Endothelial cell of umbilical vein (primary cell): ENCODE results near the gene HDAC4. TPM values are rescaled to one million over a fixed set of nuclear protein-coding genes. Genes with fewer than 3 reads are reported as not detected.

Experiments
- BruUV-seq: library from RNA; stranded (reverse); fragments of 400-500 nt; replicated peaks from 2 replicates; lab custom pipeline; 2021; lab: Mats Ljungman, UMichigan
- CTCF ChIA-PET: fragments of 300-600, 350-600 bp; sonication (Branson Sonifier 250); formaldehyde crosslinking; loops from one replicate; lab custom pipeline; 2021; ENCODE audit warnings: antibody characterized with exemption, inconsistent platforms; lab: Charles Lee
- POLR2A ChIA-PET: fragments of 300-600, 350-600 bp; sonication (Branson Sonifier 250); formaldehyde crosslinking; loops from one replicate; lab custom pipeline; 2021; ENCODE audit warnings: antibody characterized with exemption, inconsistent platforms; lab: Charles Lee
- DNase-seq: peaks from one replicate; pipeline ENCODE4 v3.0.0-alpha.2; 2011; ENCODE audit warnings: low read depth, low spot score
- FAIRE-seq: peaks from 2 replicates; lab custom pipeline; 2011; peaks lifted over from hg19 to GRCh38; lab: Jason Lieb, UNC
- H2AFZ ChIP-seq: 2 replicates; pipeline ENCODE4 v1.6.0; 2012; ENCODE audit warnings: low read depth, low read length, control low read depth, inconsistent platforms
- H3K27ac ChIP-seq: 2 replicates; pipeline ENCODE4 v1.5.1; 2011; ENCODE audit warnings: low read depth, mild to moderate bottlenecking, control low read depth, low read length, moderate library complexity; ENCODE audit not compliant: insufficient read depth
- H3K27me3 ChIP-seq, 2 experiments: 2 replicates each; pipeline versions ENCODE4 v1.6.0 to v1.6.1; 2011; ENCODE audit warnings: low read length in 2 of 2, mixed read lengths in 1 of 2; ENCODE audit not compliant: control insufficient read depth in 2 of 2, insufficient read depth in 2 of 2
- H3K36me3 ChIP-seq, 2 experiments: 2 replicates in 1 of 2; 3 replicates in 1 of 2; pipeline ENCODE4 v1.5.1; 2011; ENCODE audit warnings: low read length in 2 of 2, mild to moderate bottlenecking in 1 of 2, moderate library complexity in 1 of 2; ENCODE audit not compliant: control insufficient read depth in 2 of 2, insufficient read depth in 2 of 2; ENCODE audit errors: extremely low read depth in 1 of 2
- H3K4me1 ChIP-seq: 3 replicates; pipeline ENCODE4 v1.5.1; 2011; ENCODE audit warnings: mild to moderate bottlenecking, low read length; ENCODE audit not compliant: control insufficient read depth, insufficient read depth; ENCODE audit errors: extremely low read depth
- H3K4me2 ChIP-seq: 2 replicates; pipeline ENCODE4 v1.6.1; 2011; ENCODE audit warnings: low read length, control low read depth, mixed read lengths; ENCODE audit not compliant: insufficient read depth
- H3K4me3 ChIP-seq, 3 experiments: fragments of 200-600 bp in 1 of 3; sonication (generic), shearing (Covaris generic) in 1 of 3; replicated peaks in 1 of 3; 2 replicates each; pipeline ENCODE4 v1.5.1; 2011 to 2016; ENCODE audit warnings: control low read depth in 3 of 3, low read length in 3 of 3, mild to moderate bottlenecking in 2 of 3, inconsistent platforms in 1 of 3, low read depth in 1 of 3, moderate library complexity in 1 of 3; ENCODE audit not compliant: insufficient read depth in 1 of 3
- H3K79me2 ChIP-seq: 2 replicates; pipeline ENCODE4 v1.6.0; 2012; ENCODE audit warnings: low read length, inconsistent platforms; ENCODE audit not compliant: control insufficient read depth, insufficient read depth
- H3K9ac ChIP-seq: replicated peaks from 2 replicates; pipeline ENCODE3; 2011; ENCODE audit warnings: low read length, control low read depth; ENCODE audit not compliant: insufficient read depth; ENCODE audit errors: extremely low read depth
- H3K9me1 ChIP-seq: replicated peaks from 3 replicates; pipeline ENCODE4 v1.6.0; 2011; ENCODE audit warnings: mild to moderate bottlenecking, low read length; ENCODE audit not compliant: control insufficient read depth, insufficient read depth; ENCODE audit errors: extremely low read depth
- H3K9me3 ChIP-seq: replicated peaks from 2 replicates; pipeline ENCODE4 v1.5.1; 2012; ENCODE audit warnings: low read length, inconsistent platforms; ENCODE audit not compliant: control insufficient read depth, insufficient read depth
- H4K20me1 ChIP-seq: replicated peaks from 2 replicates; pipeline ENCODE3; 2011; ENCODE audit warnings: mild to moderate bottlenecking, low read length; ENCODE audit not compliant: control insufficient read depth, insufficient read depth; ENCODE audit errors: extremely low read depth
- EZH2 ChIP-seq: IDR thresholded peaks from 2 replicates; pipeline ENCODE4 v1.6.1; 2012; ENCODE audit warnings: borderline replicate concordance, low read depth, mild to moderate bottlenecking, moderate library complexity, low read length, inconsistent platforms; ENCODE audit not compliant: severe bottlenecking
- FOS ChIP-seq: IDR thresholded peaks from 2 replicates; pipeline ENCODE4 v1.6.1; 2011; ENCODE audit warnings: mild to moderate bottlenecking, low read length, moderate library complexity, borderline replicate concordance; ENCODE audit not compliant: insufficient read depth
- GATA2 ChIP-seq: IDR thresholded peaks from 2 replicates; pipeline ENCODE4 v1.7.0; 2011; ENCODE audit warnings: low read depth, mild to moderate bottlenecking, moderate library complexity, mixed read lengths, low read length; ENCODE audit not compliant: insufficient read length, insufficient read depth
- JUN ChIP-seq: IDR thresholded peaks from 2 replicates; pipeline ENCODE4 v1.6.1; 2011; ENCODE audit warnings: borderline replicate concordance, low read depth; ENCODE audit not compliant: insufficient read length, insufficient read depth
- MAX ChIP-seq: IDR thresholded peaks from 2 replicates; pipeline ENCODE4 v1.6.1; 2011; ENCODE audit not compliant: insufficient read depth, insufficient read length
- MYC ChIP-seq: IDR thresholded peaks from one replicate; pipeline ENCODE4 v1.6.1; 2011; ENCODE audit warnings: mild to moderate bottlenecking, low read depth, low read length
- POLR2A ChIP-seq: IDR thresholded peaks from 2 replicates; pipeline ENCODE4 v1.6.1; 2012; ENCODE audit warnings: low read depth, mild to moderate bottlenecking, control low read depth, low read length
- POLR2AphosphoS5 ChIP-seq: IDR thresholded peaks from 2 replicates; pipeline ENCODE4 v1.6.1; 2012; ENCODE audit warnings: low read depth, mild to moderate bottlenecking, control low read depth, low read length, moderate library complexity; ENCODE audit not compliant: insufficient read depth
- dilution Hi-C: fragments of 300-500 bp; cut with MboI; formaldehyde crosslinking; loops from one replicate; pipeline ENCODE4 v1.15.0; 2019; ENCODE audit warnings: low sequenced_read_pairs; ENCODE audit not compliant: extremely low pct_ligation_motif_present
- intact Hi-C: fragments of 100-400 bp; cut with micrococcal nuclease; formaldehyde crosslinking; loops from one replicate; pipeline ENCODE4 v1.10.0; 2022
- polyA plus RNA-seq, 4 experiments: library from polyadenylated mRNA; depleted of rRNA in 3 of 4; stranded (reverse) in 3 of 4; unstranded in 1 of 4; fragments of >200 nt; gene quantifications; 2 replicates each; pipeline versions ENCODE4 v1.2.1 to v1.2.3, GENCODE V29; 2011 to 2012; ENCODE audit warnings: missing spikeins in 1 of 4
- total RNA-seq: library from RNA; stranded (reverse); gene quantifications from 2 replicates; pipeline ENCODE4 v1.2.3, GENCODE V29; 2021
- TF ChIP-seq, protein P1 (sequence below), 2 donors: IDR thresholded peaks; 1 replicate in 1 of 2; 2 replicates in 1 of 2; pipeline ENCODE4 v1.5.1; 2011; ENCODE audit warnings: low read length in 2 of 2, mild to moderate bottlenecking in 2 of 2, moderate library complexity in 2 of 2, control low read depth in 1 of 2, inconsistent platforms in 1 of 2, low read depth in 1 of 2; ENCODE audit not compliant: insufficient read depth in 1 of 2; ENCODE audit errors: extremely low read depth in 1 of 2

Gene HDAC4
- total and polyA plus RNA-seq, 2 donors (not counting 3 experiments of a cell fraction or from before 2014, with no cell fraction given), result 13.4 to 33.0 TPM

GRCh38 chr2:239187464-239188253, 213.2 kb downstream of the HDAC4 start:
- Histone ChIP-seq H3K4me1 (no peaks in the 10 kb centered on the region), H3K9me3 (no peaks in the 10 kb centered on the region), H3K27ac (no peak overlapping the region), H3K4me2 (no peak overlapping the region), H3K36me3 (peaks cover 0 to 6% of the 10 kb centered on the region in 2 experiments), H3K4me3 (no peak overlapping the region), H3K9ac (no peak overlapping the region), H3K9me1 (no peaks in the 10 kb centered on the region), H4K20me1 (no peaks in the 10 kb centered on the region), H3K79me2 (no peaks in the 10 kb centered on the region), H2AFZ (no peak overlapping the region), H3K27me3 (no peaks in the 10 kb centered on the region)
- ChIA-PET POLR2A (no interaction called here), CTCF (no interaction called here)
- TF ChIP-seq, protein P1, sequence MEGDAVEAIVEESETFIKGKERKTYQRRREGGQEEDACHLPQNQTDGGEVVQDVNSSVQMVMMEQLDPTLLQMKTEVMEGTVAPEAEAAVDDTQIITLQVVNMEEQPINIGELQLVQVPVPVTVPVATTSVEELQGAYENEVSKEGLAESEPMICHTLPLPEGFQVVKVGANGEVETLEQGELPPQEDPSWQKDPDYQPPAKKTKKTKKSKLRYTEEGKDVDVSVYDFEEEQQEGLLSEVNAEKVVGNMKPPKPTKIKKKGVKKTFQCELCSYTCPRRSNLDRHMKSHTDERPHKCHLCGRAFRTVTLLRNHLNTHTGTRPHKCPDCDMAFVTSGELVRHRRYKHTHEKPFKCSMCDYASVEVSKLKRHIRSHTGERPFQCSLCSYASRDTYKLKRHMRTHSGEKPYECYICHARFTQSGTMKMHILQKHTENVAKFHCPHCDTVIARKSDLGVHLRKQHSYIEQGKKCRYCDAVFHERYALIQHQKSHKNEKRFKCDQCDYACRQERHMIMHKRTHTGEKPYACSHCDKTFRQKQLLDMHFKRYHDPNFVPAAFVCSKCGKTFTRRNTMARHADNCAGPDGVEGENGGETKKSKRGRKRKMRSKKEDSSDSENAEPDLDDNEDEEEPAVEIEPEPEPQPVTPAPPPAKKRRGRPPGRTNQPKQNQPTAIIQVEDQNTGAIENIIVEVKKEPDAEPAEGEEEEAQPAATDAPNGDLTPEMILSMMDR (IDR thresholded peaks at IDR 0.05; ENCODE audit: extremely low read depth in 1 of 2, insufficient read depth in 1 of 2, low read depth in 1 of 2, low read length in 2 of 2), result no peak
- TF ChIP-seq POLR2AphosphoS5, result no peak
- TF ChIP-seq POLR2A, result no peak
- TF ChIP-seq MAX, result no peak
- TF ChIP-seq MYC, result no peak
- no peak for TF ChIP-seq GATA2
- TF ChIP-seq EZH2, result no peak
- no peak for TF ChIP-seq FOS
- TF ChIP-seq JUN, result no peak
- BruUV-seq, result no TSS peak
- intact Hi-C loops (no loop called here), dilution Hi-C loops (no loop called here)
- no peak for FAIRE-seq
- DNase-seq, result no peak
